A172 (cell line): ENCODE results near the gene ZNF577. TPM values are rescaled to one million over a fixed set of nuclear protein-coding genes. Genes with fewer than 3 reads are reported as not detected.
"Not testable (repeated sequence)": the region's sequence is repeated elsewhere in the genome, so short reads cannot be mapped to it uniquely, and the experiment has no call there.

Experiments
- DNase-seq: peaks from one replicate; pipeline ENCODE4 v3.0.0-alpha.2; 2015; ENCODE audit warnings: low spot score
- total RNA-seq: library from RNA; depleted of rRNA; stranded (reverse); fragments of >200 nt; shearing (Covaris generic); gene quantifications from 2 replicates; pipeline ENCODE4 v1.2.3, GENCODE V29; 2014; rRNA removed

The ZNF577 gene
- 0.19 and 0.57 TPM in 2 replicates for total RNA-seq

- no peak for DNase-seq
Measured at GRCh38 chr19:51887522-51888498, at the start of gene ZNF577. Gene ZNF577 (minus strand): TSS chr19:51887951. CDS start chr19:51880382, 7,569 bp downstream.

GRCh38 chr19:51931921-51932320, 44.2 kb upstream of the ZNF577 start:
- no peak for DNase-seq

GRCh38 chr19:51927859-51928258, 40.1 kb upstream of the ZNF577 start:
- no peak for DNase-seq

- DNase-seq: peak; percentile 90
Measured at GRCh38 chr19:51926784-51927741, 39.3 kb upstream of the ZNF577 start, which contains the start of gene ZNF613. Gene ZNF613 (plus strand): TSS chr19:51927472. CDS start chr19:51936221, 8,749 bp downstream.

- DNase-seq: no peak
Measured at GRCh38 chr19:51926426-51926783, 38.7 kb upstream of the ZNF577 start.

- DNase-seq: no peak
Measured at GRCh38 chr19:51921949-51922348, 34.2 kb upstream of the ZNF577 start.

- no peak for DNase-seq
Measured at GRCh38 chr19:51919606-51920005, 31.9 kb upstream of the ZNF577 start.

- no peak for DNase-seq
Measured at GRCh38 chr19:51916167-51916566, 28.4 kb upstream of the ZNF577 start.

- DNase-seq: no peak
Measured at GRCh38 chr19:51915324-51915867, 27.6 kb upstream of the ZNF577 start.

GRCh38 chr19:51907981-51908380, 20.2 kb upstream of the ZNF577 start:
- not testable (repeated sequence) for DNase-seq

- not testable (repeated sequence) for DNase-seq
Measured at GRCh38 chr19:51906108-51906507, 18.4 kb upstream of the ZNF577 start.

GRCh38 chr19:51905639-51906038, 17.9 kb upstream of the ZNF577 start:
- not testable (repeated sequence) for DNase-seq

- DNase-seq: no peak
Measured at GRCh38 chr19:51905206-51905605, 17.5 kb upstream of the ZNF577 start.

GRCh38 chr19:51904331-51905165, 16.8 kb upstream of the ZNF577 start, which contains the start of gene ZNF649:
Gene ZNF649 (minus strand): TSS chr19:51905017. CDS start chr19:51900107, 4,910 bp downstream.
- DNase-seq: peak; percentile 29

GRCh38 chr19:51903192-51903591, 15.4 kb upstream of the ZNF577 start:
- DNase-seq: no peak

GRCh38 chr19:51901860-51902259, 14.1 kb upstream of the ZNF577 start:
- no peak for DNase-seq

- no peak for DNase-seq
Measured at GRCh38 chr19:51891193-51891747, 3.5 kb upstream of the ZNF577 start.

- DNase-seq: no peak
Measured at GRCh38 chr19:51889934-51890333, 2.2 kb upstream of the ZNF577 start.

- no peak for DNase-seq
Measured at GRCh38 chr19:51884713-51885112, 3.0 kb downstream of the ZNF577 start.

- no peak for DNase-seq
Measured at GRCh38 chr19:51882518-51882917, 5.2 kb downstream of the ZNF577 start.
